ENCODE measurements around the gene PDE11A.

DNA sequence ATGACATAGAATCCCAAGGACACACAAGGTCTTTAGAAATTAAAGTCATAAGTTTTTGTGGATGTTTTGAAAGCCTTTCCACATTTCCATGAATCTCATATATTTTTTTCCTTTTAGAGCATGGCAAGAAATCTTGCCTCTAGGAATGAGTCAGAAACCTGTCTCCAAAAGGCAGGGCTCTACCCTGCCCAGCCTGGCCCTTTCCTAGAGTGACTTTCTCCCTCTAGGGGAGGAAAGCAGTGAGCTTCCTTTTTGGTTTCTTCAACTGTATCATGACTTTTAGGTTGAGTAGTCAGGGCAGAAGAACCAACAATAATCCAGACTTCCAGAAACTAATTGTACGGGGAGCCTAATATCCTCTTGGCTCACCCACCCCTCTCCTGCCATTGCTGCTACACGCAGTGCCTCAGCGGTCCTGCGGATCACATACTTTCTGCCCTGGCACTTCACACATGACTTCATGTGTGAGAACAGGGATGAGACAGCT, 379.8 kb downstream of the PDE11A start:
- TF ChIP-seq, protein P1, sequence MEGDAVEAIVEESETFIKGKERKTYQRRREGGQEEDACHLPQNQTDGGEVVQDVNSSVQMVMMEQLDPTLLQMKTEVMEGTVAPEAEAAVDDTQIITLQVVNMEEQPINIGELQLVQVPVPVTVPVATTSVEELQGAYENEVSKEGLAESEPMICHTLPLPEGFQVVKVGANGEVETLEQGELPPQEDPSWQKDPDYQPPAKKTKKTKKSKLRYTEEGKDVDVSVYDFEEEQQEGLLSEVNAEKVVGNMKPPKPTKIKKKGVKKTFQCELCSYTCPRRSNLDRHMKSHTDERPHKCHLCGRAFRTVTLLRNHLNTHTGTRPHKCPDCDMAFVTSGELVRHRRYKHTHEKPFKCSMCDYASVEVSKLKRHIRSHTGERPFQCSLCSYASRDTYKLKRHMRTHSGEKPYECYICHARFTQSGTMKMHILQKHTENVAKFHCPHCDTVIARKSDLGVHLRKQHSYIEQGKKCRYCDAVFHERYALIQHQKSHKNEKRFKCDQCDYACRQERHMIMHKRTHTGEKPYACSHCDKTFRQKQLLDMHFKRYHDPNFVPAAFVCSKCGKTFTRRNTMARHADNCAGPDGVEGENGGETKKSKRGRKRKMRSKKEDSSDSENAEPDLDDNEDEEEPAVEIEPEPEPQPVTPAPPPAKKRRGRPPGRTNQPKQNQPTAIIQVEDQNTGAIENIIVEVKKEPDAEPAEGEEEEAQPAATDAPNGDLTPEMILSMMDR (IDR thresholded peaks at IDR 0.05; ENCODE audit: low read depth, low read length, missing input control), result no peak
- TF ChIP-seq RAD21 (IDR thresholded peaks at IDR 0.05), result peak in 1 of 2 donors; percentile 33
- TF ChIP-seq SP1 (IDR thresholded peaks at IDR 0.05), result no peak
- TF ChIP-seq, protein P2, sequence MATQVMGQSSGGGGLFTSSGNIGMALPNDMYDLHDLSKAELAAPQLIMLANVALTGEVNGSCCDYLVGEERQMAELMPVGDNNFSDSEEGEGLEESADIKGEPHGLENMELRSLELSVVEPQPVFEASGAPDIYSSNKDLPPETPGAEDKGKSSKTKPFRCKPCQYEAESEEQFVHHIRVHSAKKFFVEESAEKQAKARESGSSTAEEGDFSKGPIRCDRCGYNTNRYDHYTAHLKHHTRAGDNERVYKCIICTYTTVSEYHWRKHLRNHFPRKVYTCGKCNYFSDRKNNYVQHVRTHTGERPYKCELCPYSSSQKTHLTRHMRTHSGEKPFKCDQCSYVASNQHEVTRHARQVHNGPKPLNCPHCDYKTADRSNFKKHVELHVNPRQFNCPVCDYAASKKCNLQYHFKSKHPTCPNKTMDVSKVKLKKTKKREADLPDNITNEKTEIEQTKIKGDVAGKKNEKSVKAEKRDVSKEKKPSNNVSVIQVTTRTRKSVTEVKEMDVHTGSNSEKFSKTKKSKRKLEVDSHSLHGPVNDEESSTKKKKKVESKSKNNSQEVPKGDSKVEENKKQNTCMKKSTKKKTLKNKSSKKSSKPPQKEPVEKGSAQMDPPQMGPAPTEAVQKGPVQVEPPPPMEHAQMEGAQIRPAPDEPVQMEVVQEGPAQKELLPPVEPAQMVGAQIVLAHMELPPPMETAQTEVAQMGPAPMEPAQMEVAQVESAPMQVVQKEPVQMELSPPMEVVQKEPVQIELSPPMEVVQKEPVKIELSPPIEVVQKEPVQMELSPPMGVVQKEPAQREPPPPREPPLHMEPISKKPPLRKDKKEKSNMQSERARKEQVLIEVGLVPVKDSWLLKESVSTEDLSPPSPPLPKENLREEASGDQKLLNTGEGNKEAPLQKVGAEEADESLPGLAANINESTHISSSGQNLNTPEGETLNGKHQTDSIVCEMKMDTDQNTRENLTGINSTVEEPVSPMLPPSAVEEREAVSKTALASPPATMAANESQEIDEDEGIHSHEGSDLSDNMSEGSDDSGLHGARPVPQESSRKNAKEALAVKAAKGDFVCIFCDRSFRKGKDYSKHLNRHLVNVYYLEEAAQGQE (IDR thresholded peaks at IDR 0.05), result no peak
- TF ChIP-seq GABPA (IDR thresholded peaks at IDR 0.05 in 1 of 2, conservative IDR thresholded peaks at IDR 0.05 in 1 of 2), result no peak
- TF ChIP-seq HNF4G (IDR thresholded peaks at IDR 0.05), result no peak
- peak; percentile 25 to 55 for TF ChIP-seq JUND (IDR thresholded peaks at IDR 0.05)
